SW480 (cell line): ENCODE measurements around the gene SETD4.
"Not testable (repeated sequence)": the region's sequence is repeated elsewhere in the genome, so short reads cannot be mapped to it uniquely, and the experiment has no call there.

Experiments used
- DNase-seq: peaks from one replicate; pipeline ENCODE4 v3.0.0-alpha.2; 2016; ENCODE audit warnings: low spot score

SETD4 gene

DNA sequence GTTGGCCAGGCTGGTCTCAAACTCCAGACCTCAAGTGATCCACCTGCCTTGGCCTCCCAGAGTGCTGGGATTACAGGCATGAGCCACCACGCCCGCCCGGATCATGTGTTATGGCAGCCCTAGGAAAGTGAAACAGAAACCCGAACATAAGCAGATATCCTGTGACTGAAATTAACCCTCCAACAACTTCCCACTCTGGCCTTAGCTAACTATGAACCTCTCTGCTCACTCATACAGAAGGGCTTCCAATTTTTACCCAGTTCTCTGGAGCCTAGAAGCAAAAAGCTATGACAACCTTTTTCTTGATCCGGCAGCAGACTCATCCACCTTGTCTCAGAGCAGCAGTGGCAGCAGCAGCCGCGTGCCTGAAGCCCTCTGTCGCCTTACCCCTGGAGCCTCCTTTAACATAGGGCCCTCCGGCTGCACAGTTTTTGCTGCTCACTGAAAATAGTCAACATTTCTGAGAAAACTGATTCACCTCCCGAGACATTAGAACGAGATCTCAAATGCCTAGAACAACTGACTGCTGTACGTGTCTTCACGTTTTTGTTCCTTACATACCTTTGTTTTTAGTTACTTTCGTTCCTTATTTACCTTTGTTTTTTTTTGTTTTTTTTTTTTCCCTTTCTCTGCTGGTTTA is 18.8 kb upstream of the SETD4 start:
- no peak for DNase-seq

DNA sequence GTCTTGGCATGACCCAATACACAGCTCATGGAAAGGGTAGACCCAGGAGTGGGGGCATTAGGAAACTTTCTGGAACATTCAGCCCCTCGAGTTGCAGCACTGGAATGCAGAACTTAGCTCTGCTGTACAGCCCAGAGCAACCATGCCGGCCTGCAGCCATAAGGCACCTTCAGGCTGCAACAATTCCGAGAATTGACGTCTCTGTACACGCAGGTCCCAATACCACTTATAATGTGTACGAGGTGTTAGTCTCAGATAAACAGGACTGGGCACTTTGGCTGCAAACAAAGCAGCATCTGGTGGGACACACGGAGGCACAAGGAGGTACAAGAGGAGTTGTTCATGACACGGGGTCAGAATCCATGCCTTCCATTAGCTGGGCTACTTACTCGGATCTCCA is 17.4 kb upstream of the SETD4 start:
- DNase-seq = no peak

DNA sequence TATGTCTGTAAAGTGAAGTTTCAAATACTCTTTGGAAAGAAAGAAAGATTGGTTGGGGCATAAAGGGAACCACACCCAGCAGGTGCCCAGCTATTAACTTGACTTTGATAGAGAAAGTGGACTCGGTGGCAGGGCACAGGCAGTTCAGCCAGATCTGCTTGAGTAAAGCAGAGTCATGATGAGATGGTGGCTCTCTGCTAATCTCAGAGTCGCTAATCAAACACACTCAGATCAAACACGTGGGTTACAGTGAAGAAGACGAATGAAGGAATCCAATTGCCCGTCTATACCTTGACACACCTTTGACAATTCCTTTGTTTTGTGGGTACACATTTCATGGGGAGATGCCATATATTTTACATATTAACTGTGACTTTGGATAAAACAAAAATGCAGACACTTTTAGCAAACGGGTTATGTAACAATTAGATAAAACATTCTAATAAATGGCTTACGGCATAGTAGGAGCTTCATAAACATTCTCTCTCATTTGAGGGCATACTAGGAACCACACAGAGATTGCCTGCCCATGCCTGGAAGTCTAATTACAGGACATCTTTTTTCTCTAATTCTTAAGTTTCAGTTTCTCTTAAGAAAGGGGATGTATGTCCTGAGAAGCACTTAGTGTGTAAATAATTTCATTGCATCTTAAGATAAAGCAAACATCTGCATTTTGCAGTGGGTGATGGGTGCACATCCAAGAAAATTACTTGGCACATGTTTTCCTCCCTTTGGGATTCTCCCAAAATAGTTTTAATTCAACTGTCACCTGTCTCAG is 16.7 kb upstream of the SETD4 start:
- DNase-seq = no peak

DNA sequence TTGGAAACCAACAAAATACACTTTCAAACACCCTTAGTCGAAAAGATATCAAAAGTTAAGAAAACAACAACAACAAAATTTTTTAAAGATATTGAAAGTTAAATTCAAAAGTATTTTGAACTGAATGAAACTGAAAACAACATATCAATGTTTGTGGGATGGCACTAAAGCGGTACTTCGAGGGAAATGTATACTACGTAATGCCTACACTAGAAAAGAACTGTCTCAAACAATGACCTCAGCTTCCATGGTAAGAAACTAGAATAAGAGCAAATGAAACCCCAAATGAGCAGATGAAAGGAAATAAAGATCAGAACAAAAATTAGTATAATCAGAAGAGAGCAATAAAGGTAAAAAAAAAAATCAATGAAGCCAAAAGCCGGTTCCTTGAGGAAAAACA is 15.6 kb upstream of the SETD4 start:
- no peak for DNase-seq

- no peak for DNase-seq
These were observed 14.8 kb upstream of the SETD4 start for GRCh38 chr21:36075171-36075570.

- DNase-seq = not testable (repeated sequence)
These were observed 13.6 kb upstream of the SETD4 start for GRCh38 chr21:36073911-36074310.

- no peak for DNase-seq
These were observed 12.9 kb upstream of the SETD4 start for GRCh38 chr21:36073181-36073580.

DNA sequence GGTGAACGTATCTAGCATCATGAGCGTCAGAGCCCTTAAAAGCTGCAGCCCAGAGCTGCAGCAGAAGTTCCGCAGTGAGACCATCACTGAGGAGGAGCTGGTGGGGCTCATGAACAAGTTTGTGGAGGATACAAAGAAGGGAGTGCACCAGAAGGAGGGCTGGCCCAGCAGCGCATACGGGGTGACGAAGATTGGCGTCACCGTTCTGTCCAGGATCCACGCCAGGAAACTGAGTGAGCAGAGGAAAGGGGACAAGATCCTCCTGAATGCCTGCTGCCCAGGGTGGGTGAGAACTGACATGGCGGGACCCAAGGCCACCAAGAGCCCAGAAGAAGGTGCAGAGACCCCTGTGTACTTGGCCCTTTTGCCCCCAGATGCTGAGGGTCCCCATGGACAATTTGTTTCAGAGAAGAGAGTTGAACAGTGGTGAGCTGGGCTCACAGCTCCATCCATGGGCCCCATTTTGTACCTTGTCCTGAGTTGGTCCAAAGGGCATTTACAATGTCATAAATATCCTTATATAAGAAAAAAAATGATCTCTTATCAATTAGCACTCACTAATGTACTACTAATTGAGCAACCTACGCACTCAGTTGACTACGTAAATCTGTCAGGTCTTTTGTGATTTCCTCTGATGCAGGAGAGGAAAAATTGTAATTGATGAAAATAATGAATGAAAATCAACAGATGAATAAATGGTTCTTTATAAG is 12.3 kb upstream of the SETD4 start:
- no peak for DNase-seq

- no peak for DNase-seq
These were observed 10.7 kb upstream of the SETD4 start for GRCh38 chr21:36070999-36071398.

DNA sequence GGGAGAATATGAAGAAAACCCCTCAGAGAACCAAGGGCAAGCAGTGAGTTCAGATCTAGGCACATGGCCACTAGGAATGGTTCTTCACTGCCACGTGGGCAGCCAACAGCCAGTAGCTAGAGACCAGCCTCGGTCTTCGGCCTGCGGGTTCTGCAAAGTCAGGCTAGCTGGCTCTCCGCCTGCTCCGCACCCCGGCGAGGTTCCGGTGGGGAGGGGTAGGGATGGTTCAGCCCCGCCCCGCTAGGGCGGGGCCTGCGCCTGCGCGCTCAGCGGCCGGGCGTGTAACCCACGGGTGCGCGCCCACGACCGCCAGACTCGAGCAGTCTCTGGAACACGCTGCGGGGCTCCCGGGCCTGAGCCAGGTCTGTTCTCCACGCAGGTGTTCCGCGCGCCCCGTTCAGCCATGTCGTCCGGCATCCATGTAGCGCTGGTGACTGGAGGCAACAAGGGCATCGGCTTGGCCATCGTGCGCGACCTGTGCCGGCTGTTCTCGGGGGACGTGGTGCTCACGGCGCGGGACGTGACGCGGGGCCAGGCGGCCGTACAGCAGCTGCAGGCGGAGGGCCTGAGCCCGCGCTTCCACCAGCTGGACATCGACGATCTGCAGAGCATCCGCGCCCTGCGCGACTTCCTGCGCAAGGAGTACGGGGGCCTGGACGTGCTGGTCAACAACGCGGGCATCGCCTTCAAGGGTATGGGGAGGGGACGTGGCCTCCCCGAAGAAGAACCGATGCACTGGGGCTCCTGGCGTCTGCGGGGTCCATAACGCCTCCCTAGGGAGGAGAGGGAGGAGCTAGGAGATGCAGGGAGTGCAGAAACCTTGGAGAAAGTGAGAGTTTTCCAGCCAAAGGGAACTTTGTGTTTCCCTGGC is 9.6 kb upstream of the SETD4 start, which contains the start of gene CBR1:
TSS of gene CBR1 (plus strand) at position 312 of the 871 bp plus-strand sequence. CDS start at position 404, 92 bp downstream.
- DNase-seq = peak; percentile 89

GRCh38 chr21:36068748-36069398 is 8.5 kb upstream of the SETD4 start:
- DNase-seq = no peak

DNA sequence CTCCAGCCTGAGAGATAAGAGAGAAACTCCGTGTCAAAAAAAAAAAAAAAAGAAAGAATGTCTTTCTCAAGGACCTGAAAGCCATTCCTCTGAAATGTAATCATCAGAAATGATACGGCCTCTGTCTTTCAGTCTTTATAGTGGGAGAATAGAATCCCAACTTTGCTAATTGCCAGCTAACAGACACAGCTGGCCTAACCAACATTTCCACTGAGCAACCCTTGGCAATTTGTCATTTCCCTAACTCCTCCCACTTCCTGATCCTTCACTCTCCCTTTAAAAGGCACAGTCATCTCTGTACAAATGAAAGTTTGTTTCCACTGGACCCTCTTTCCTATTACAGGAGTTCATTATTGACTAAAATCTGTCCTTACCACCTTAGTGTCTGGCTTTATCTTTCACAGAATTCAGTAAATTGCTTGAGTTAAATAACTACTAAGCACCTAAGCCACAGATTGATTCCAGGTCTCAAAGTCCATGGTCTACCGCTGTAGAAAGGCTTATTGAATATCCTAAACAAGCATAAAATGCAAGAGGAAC is 5.2 kb upstream of the SETD4 start:
- DNase-seq = peak; percentile 36

DNA sequence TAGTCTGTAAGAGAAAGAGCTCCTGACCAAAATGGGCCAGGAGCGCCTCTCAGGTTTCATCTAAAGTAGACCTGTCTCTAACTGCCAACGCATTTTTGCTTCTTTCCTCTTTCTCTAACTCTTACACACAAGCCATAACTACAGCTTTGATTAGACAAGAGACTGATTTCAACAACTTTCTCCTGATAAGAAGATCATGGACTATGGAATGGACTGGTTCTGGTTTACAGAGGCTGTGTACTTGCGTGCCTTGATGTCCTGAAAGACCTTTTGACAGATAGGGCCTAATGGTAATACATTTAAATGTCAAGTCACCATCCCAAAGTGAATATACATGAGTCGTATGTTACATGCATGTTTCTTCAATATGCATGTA is 3.7 kb upstream of the SETD4 start:
- no peak for DNase-seq

- no peak for DNase-seq
These were observed 3.2 kb upstream of the SETD4 start for GRCh38 chr21:36063375-36064084.

DNA sequence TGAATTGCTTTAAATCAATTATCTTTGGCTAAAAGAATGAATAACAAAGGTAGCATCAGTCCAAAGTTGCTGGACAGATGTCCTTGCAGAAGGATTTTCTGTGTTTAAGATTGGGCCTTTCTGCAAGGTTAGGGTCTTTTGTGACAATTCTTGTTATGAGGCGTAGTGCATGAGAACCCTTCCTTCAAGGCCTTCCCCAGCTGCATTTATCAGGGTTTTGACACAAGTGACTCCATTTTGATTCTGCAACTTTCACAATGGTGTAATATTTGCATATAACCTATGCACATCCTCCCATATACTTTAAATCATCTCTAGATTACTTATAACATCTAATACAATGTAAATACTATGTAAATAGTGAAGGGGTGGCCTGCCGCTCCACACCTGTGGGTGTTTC is 1.1 kb upstream of the SETD4 start:
- DNase-seq = no peak

DNA sequence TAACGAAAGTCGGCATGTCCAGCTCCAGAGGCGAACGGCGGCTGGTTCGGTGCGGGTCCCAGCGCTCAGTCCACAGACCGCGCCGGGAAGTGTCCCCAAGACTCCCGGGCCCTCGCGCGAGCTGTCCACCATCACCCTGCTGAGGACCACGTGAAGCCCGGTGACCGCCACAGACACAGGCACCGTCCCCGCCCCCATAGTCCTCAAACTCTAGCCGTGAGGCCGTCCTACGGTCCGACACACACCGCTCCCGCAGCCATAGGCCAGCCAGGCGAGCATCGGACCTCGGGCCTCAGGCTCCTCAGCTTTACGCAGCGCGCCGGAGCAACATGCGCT is 535 bp downstream of the SETD4 start:
- DNase-seq = peak; percentile 72

- no peak for DNase-seq
These were observed 4.8 kb downstream of the SETD4 start for GRCh38 chr21:36055551-36055950.

DNA sequence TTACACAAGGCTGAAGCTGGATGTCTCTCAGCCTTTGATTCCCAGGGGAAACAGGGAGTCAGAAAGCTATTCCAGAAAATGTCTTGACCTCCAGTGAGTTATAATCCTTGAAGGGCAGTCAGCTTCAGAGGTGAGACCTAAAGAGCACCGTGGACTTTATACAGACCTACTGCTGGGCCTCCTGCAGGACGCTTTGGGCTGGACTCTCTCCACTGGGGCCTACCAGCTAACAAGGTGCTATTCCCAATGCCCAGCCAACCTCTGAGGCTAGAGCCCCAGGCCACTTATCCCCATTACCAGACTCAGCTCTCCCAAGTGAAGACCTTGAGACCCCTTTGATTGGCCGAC is 6.6 kb downstream of the SETD4 start:
- no peak for DNase-seq

GRCh38 chr21:36052860-36053714 is 7.2 kb downstream of the SETD4 start:
- no peak for DNase-seq

DNA sequence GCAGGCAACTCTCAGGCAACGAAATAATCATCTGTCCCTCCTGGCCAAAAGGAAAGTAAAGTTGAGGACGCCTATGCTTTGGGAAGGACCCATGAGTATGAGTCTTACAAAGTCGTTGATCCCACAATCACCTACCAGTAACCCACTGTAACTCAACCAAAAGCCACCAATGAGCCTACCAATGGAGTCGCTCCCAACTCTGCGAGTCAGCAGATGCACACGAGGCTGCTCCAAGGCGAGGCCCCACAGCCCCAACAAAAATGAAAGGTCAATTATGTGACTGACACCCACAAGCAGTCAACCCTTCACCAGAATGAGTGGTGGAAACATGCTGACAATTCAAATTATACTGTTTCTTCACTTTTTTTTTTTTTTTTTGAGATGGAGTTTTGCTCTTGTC is 12.0 kb downstream of the SETD4 start:
- DNase-seq = no peak
